Caco-2 (cell line): Measurements from ENCODE around the gene R3HCC1L. TPM values are rescaled to one million over a fixed set of nuclear protein-coding genes. Genes with fewer than 3 reads are reported as not detected.

Source experiments
- BruUV-seq: library from RNA; stranded (reverse); fragments of 400-500 nt; replicated peaks from 2 replicates; lab custom pipeline; 2021; lab: Mats Ljungman, UMichigan
- CTCF ChIA-PET: fragments of 300-600 bp; sonication (Branson Sonifier 250); formaldehyde crosslinking; loops from one replicate; lab custom pipeline; 2022; ENCODE audit warnings: antibody characterized with exemption; lab: Charles Lee
- POLR2A ChIA-PET: fragments of 300-600 bp; sonication (Branson Sonifier 250); formaldehyde crosslinking; loops from one replicate; lab custom pipeline; 2022; ENCODE audit warnings: antibody characterized with exemption; lab: Charles Lee
- DNase-seq, 2 experiments: peaks; one replicate each; pipeline versions ENCODE4 v3.0.0 to v3.0.0-alpha.2; 2020 to 2022
- H3K27me3 ChIP-seq: replicated peaks from 2 replicates; pipeline ENCODE4 v1.6.0; 2011; ENCODE audit warnings: low read length; ENCODE audit not compliant: control insufficient read depth, insufficient read depth
- H3K36me3 ChIP-seq: 2 replicates; pipeline ENCODE4 v1.5.1; 2011; ENCODE audit warnings: low read length; ENCODE audit not compliant: control insufficient read depth, insufficient read depth
- H3K4me1 ChIP-seq: fragments of 250-450 bp; sonication (Bioruptor Pico); 2 replicates; pipeline ENCODE4 v1.5.1; 2020; ENCODE audit warnings: mild to moderate bottlenecking
- H3K4me3 ChIP-seq: 2 replicates; pipeline ENCODE4 v1.5.1; 2011; ENCODE audit warnings: low read depth, mild to moderate bottlenecking, control low read depth, low read length
- H3K9me3 ChIP-seq: fragments of 250-450 bp; sonication (Bioruptor Pico); 2 replicates; pipeline ENCODE4 v1.5.1; 2020; ENCODE audit warnings: mild to moderate bottlenecking, moderate library complexity
- H3K27ac Mint-ChIP-seq: one replicate; pipeline ENCODE4 v1.8.0; 2022; ENCODE audit warnings: mixed read lengths; ENCODE audit not compliant: unreplicated experiment
- H3K27me3 Mint-ChIP-seq: one replicate; pipeline ENCODE4 v1.8.0; 2022; ENCODE audit warnings: mixed read lengths; ENCODE audit not compliant: insufficient read depth, unreplicated experiment
- H3K36me3 Mint-ChIP-seq: one replicate; pipeline ENCODE4 v1.8.0; 2022; ENCODE audit warnings: mild to moderate bottlenecking, mixed read lengths; ENCODE audit not compliant: insufficient read depth, unreplicated experiment
- H3K4me1 Mint-ChIP-seq: one replicate; pipeline ENCODE4 v1.8.0; 2022; ENCODE audit warnings: low read depth, mixed read lengths; ENCODE audit not compliant: unreplicated experiment
- H3K4me3 Mint-ChIP-seq: one replicate; pipeline ENCODE4 v1.8.0; 2022; ENCODE audit warnings: mild to moderate bottlenecking, moderate library complexity, mixed read lengths; ENCODE audit not compliant: unreplicated experiment
- H3K9me3 Mint-ChIP-seq: one replicate; pipeline ENCODE4 v1.8.0; 2022; ENCODE audit warnings: mixed read lengths; ENCODE audit not compliant: unreplicated experiment
- intact Hi-C: fragments of 100-400 bp; cut with micrococcal nuclease; formaldehyde crosslinking; loops from one replicate; pipeline ENCODE4 v1.10.0; 2022; ENCODE audit not compliant: unreplicated experiment
- total RNA-seq: library from RNA; stranded (reverse); gene quantifications from 2 replicates; pipeline ENCODE4 v1.2.3, GENCODE V29; 2022
- TF ChIP-seq, protein P1 (sequence below), 2 experiments: fragments of 200-600 bp in 1 of 2; IDR thresholded peaks; 1 replicate in 1 of 2; 2 replicates in 1 of 2; pipeline versions ENCODE4 v1.5.1 to v1.8.0; 2011 to 2022; ENCODE audit warnings: antibody characterized with exemption in 1 of 2, control low read depth in 1 of 2, inconsistent platforms in 1 of 2, low read depth in 1 of 2, low read length in 1 of 2, mild to moderate bottlenecking in 1 of 2, moderate library complexity in 1 of 2; ENCODE audit not compliant: insufficient read depth in 1 of 2, severe bottlenecking in 1 of 2, unreplicated experiment in 1 of 2

The R3HCC1L gene
- total RNA-seq, 1 experiment from 2014 or later = 16.5 TPM

DNA sequence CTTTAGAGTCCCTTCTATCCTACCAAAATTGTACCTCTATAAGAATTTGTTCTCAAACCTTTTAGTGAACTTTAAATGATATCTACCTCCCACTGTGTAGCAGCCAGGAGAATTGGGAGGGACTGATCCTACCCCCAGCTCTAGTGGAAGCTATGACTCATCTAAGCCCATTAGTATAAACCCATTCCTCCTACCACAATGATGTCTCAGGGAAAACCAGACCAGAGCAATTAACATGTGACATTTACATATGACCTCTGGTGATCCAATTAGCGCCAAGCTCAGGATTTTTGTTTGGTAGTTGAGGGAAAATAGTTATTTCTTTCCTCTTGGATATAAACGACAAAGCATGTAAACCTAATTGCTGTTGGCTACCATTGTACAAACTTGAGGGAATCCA, 33.1 kb upstream of the R3HCC1L start:
- no peaks in the 10 kb centered on the region for H3K4me1 Mint-ChIP-seq
- no peaks in the 10 kb centered on the region for H3K9me3 Mint-ChIP-seq
- no peaks in the 10 kb centered on the region for H3K4me1 ChIP-seq
- H3K9me3 ChIP-seq = no peaks in the 10 kb centered on the region
- POLR2A ChIA-PET = no interaction called here
- no peaks in the 10 kb centered on the region for H3K36me3 ChIP-seq
- BruUV-seq = no TSS peak
- peaks cover 23% of the 10 kb centered on the region for H3K27me3 Mint-ChIP-seq
- no peak overlapping the region for H3K4me3 Mint-ChIP-seq
- no peak overlapping the region for H3K4me3 ChIP-seq
- DNase-seq = no peak
- TF ChIP-seq, protein P1, sequence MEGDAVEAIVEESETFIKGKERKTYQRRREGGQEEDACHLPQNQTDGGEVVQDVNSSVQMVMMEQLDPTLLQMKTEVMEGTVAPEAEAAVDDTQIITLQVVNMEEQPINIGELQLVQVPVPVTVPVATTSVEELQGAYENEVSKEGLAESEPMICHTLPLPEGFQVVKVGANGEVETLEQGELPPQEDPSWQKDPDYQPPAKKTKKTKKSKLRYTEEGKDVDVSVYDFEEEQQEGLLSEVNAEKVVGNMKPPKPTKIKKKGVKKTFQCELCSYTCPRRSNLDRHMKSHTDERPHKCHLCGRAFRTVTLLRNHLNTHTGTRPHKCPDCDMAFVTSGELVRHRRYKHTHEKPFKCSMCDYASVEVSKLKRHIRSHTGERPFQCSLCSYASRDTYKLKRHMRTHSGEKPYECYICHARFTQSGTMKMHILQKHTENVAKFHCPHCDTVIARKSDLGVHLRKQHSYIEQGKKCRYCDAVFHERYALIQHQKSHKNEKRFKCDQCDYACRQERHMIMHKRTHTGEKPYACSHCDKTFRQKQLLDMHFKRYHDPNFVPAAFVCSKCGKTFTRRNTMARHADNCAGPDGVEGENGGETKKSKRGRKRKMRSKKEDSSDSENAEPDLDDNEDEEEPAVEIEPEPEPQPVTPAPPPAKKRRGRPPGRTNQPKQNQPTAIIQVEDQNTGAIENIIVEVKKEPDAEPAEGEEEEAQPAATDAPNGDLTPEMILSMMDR (IDR thresholded peaks at IDR 0.05; ENCODE audit: insufficient read depth in 1 of 2, low read depth in 1 of 2, low read length in 1 of 2, severe bottlenecking in 1 of 2, unreplicated experiment in 1 of 2) = no peak
- intact Hi-C loops = no loop called here
- CTCF ChIA-PET = no interaction called here
- no peaks in the 10 kb centered on the region for H3K36me3 Mint-ChIP-seq
- no peaks in the 10 kb centered on the region for H3K27me3 ChIP-seq
- H3K27ac Mint-ChIP-seq = no peak overlapping the region

DNA sequence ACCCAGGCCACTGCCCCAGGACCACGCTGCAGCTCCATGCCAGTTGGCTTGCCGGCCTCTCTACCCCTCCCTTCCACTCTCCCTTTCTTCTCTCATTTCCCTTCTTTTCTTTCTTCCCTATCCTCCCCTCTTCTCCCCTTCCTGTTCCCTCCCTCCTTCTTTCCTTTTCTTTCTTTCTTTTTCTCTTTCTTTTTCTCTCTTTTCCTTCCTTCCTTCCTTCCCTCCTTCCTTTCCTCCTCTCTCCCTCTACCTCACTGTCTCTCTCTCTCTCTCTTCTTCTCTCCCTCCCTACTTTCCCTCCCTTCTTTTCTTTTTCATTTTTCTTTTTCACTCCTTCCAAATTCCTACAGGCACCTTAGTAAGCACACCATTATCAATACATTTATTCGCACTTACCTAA, 30.3 kb upstream of the R3HCC1L start:
- no TSS peak for BruUV-seq
- TF ChIP-seq, protein P1 (IDR thresholded peaks at IDR 0.05; ENCODE audit: insufficient read depth in 1 of 2, low read depth in 1 of 2, low read length in 1 of 2, severe bottlenecking in 1 of 2, unreplicated experiment in 1 of 2) = no peak
- CTCF ChIA-PET = no interaction called here
- intact Hi-C loops = no loop called here
- Mint-ChIP-seq H3K27me3 (peaks cover 14% of the 10 kb centered on the region), H3K27ac (no peak overlapping the region), H3K4me3 (no peak overlapping the region), H3K36me3 (no peaks in the 10 kb centered on the region), H3K9me3 (no peaks in the 10 kb centered on the region), H3K4me1 (no peaks in the 10 kb centered on the region)
- Histone ChIP-seq H3K4me3 (no peak overlapping the region), H3K27me3 (no peaks in the 10 kb centered on the region), H3K9me3 (no peaks in the 10 kb centered on the region), H3K4me1 (no peaks in the 10 kb centered on the region), H3K36me3 (no peaks in the 10 kb centered on the region)
- no peak for DNase-seq
- POLR2A ChIA-PET = no interaction called here

- CTCF ChIA-PET = no interaction called here
Measured at GRCh38 chr10:98106531-98106930, 27.9 kb upstream of the R3HCC1L start.

More at GRCh38 chr10:98106531-98106930, 27.9 kb upstream of the R3HCC1L start:
- H3K36me3 Mint-ChIP-seq = no peaks in the 10 kb centered on the region
- Histone ChIP-seq H3K36me3 (no peaks in the 10 kb centered on the region), H3K4me1 (no peaks in the 10 kb centered on the region), H3K9me3 (no peaks in the 10 kb centered on the region), H3K27me3 (no peaks in the 10 kb centered on the region), H3K4me3 (no peak overlapping the region)
- no peak overlapping the region for H3K4me3 Mint-ChIP-seq
- BruUV-seq = no TSS peak
- H3K4me1 Mint-ChIP-seq = no peaks in the 10 kb centered on the region
- POLR2A ChIA-PET = no interaction called here
- DNase-seq = no peak
- TF ChIP-seq, protein P1 (IDR thresholded peaks at IDR 0.05; ENCODE audit: insufficient read depth in 1 of 2, low read depth in 1 of 2, low read length in 1 of 2, severe bottlenecking in 1 of 2, unreplicated experiment in 1 of 2) = no peak
- H3K27me3 Mint-ChIP-seq = peaks cover 21% of the 10 kb centered on the region
- H3K9me3 Mint-ChIP-seq = no peaks in the 10 kb centered on the region
- no peak overlapping the region for H3K27ac Mint-ChIP-seq
- intact Hi-C loops = no loop called here
